Measurements from ENCODE around the gene NUP50.

The NUP50 gene

GRCh38 chr22:45227645-45228400 is 64.1 kb downstream of the NUP50 start:
- no peak for DNase-seq (ENCODE audit: low spot score)

GRCh38 chr22:45228401-45228754 is 64.7 kb downstream of the NUP50 start:
- no peak for DNase-seq (ENCODE audit: low spot score)

GRCh38 chr22:45229181-45229580 is 65.5 kb downstream of the NUP50 start:
- DNase-seq (ENCODE audit: low spot score), result no peak

GRCh38 chr22:45230026-45230721 is 66.4 kb downstream of the NUP50 start:
- no peak for DNase-seq (ENCODE audit: low spot score)

GRCh38 chr22:45231293-45231692 is 67.6 kb downstream of the NUP50 start:
- no peak for DNase-seq (ENCODE audit: low spot score)

- DNase-seq (ENCODE audit: low spot score), result no peak
These were observed 69.7 kb downstream of the NUP50 start for GRCh38 chr22:45233386-45233785.

GRCh38 chr22:45233827-45234226 is 70.1 kb downstream of the NUP50 start:
- no peak for DNase-seq (ENCODE audit: low spot score)

- DNase-seq (ENCODE audit: low spot score), result no peak
These were observed 71.5 kb downstream of the NUP50 start for GRCh38 chr22:45235101-45235777.

GRCh38 chr22:45235851-45236342 is 72.2 kb downstream of the NUP50 start:
- DNase-seq (ENCODE audit: low spot score), result no peak

- DNase-seq (ENCODE audit: low spot score), result no peak
These were observed 73.6 kb downstream of the NUP50 start for GRCh38 chr22:45237065-45237990.

Measured in cerebellar cortex (tissue), 1 donor.